Measurements from ENCODE around the gene IGSF8. TPM values are rescaled to one million over a fixed set of nuclear protein-coding genes. Genes with fewer than 3 reads are reported as not detected.

Gene IGSF8
- total RNA-seq, 1 donor from 2014 or later: 32.9 TPM

DNA sequence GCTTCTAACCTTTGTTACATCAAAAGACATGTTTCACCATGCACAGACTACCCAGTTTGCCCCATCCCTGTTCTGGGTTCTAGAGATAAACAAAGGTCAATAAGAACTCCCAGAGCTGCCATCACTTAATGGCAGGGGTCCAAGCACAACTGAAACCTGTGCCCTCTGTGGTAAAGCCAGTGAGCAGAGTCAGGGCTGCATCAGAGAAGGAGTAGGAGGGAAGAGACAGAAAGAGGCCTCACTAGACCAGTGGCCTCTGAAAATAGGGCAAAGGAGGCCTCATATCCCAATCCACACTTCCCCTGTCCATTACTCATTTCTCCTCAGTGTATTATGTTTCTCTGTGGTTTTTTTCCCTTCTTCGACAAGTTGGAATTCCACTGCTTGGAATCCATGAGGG, 27.3 kb upstream of the IGSF8 start:
- no peak for TF ChIP-seq CTCF (IDR thresholded peaks at IDR 0.05; ENCODE audit: insufficient read depth, low read length, poor library complexity, severe bottlenecking)
- Histone ChIP-seq H3K27me3 (ENCODE audit: control insufficient read depth, insufficient read depth, low read length) (peaks cover 7% of the 10 kb centered on the region), H3K36me3 (ENCODE audit: control insufficient read depth, insufficient read depth, low read length) (no peaks in the 10 kb centered on the region), H3K4me3 (ENCODE audit: low read depth, low read length) (no peak overlapping the region)
- no peak for DNase-seq (ENCODE audit: low read depth)

DNA sequence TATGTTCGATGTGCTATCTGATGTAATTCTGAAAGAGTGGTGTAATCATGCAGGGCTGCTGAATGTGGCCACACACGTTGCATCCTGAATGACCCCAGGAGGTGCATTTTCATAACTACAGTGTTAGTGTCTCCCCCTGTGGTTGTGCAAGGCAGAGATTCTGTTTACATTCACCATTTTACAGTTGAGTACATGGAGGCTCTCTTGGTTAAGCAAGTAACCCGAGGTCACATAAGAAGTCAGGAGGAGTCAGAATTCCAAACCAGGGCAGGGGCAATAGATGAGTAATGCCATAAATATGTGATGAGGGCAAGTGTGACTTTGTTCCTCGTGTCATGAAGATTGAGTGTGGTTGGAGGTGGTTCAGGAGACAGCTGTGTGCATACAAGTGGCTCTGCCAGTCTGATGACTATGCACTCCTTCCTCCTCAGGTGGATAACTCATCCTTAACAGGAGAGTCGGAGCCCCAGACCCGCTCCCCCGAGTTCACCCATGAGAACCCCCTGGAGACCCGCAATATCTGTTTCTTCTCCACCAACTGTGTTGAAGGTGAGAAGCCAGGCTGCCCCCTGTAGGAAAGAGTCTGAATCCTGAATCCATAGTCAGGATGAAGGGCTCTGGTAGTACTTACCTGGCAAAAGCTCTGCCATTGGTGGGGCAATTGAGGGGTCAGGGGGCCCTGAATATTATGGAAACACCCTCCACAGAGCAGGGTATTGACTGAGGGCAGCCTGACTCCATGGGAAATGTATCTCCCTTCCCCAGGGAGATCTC, 26.5 kb upstream of the IGSF8 start:
- DNase-seq (ENCODE audit: low read depth): peak; percentile 88
- no peak overlapping the region for H3K4me3 ChIP-seq (ENCODE audit: low read depth, low read length)
- no peaks in the 10 kb centered on the region for H3K27me3 ChIP-seq (ENCODE audit: control insufficient read depth, insufficient read depth, low read length)
- no peaks in the 10 kb centered on the region for H3K36me3 ChIP-seq (ENCODE audit: control insufficient read depth, insufficient read depth, low read length)
- TF ChIP-seq CTCF (IDR thresholded peaks at IDR 0.05; ENCODE audit: insufficient read depth, low read length, poor library complexity, severe bottlenecking): peak; percentile 29

DNA sequence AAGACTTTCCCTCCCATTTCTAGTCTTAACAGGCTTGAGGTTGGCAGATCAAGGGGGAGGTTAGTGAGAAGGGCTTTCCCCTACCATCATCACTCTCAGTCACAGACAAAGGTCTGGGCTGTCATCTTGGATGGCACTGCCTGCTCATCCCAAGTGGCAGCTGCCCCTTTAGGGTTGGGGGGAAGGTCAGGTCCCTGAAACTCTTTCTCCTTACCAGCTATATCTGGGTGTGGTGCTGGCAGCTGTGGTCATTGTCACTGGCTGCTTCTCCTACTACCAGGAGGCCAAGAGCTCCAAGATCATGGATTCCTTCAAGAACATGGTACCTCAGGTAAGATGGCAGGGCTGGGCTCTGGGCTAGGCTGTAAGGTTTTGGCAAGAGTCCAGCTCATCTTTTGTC, 25.3 kb upstream of the IGSF8 start:
- H3K36me3 ChIP-seq (ENCODE audit: control insufficient read depth, insufficient read depth, low read length): no peaks in the 10 kb centered on the region
- DNase-seq (ENCODE audit: low read depth): no peak
- no peaks in the 10 kb centered on the region for H3K27me3 ChIP-seq (ENCODE audit: control insufficient read depth, insufficient read depth, low read length)

GRCh38 chr1:160122978-160123495, 24.6 kb upstream of the IGSF8 start:
- no peaks in the 10 kb centered on the region for H3K36me3 ChIP-seq (ENCODE audit: control insufficient read depth, insufficient read depth, low read length)

More for the DNA sequence above, 25.3 kb upstream of the IGSF8 start:
- TF ChIP-seq CTCF (IDR thresholded peaks at IDR 0.05; ENCODE audit: insufficient read depth, low read length, poor library complexity, severe bottlenecking): no peak
- H3K4me3 ChIP-seq (ENCODE audit: low read depth, low read length): no peak overlapping the region

GRCh38 chr1:160121388-160121787, 23.0 kb upstream of the IGSF8 start:
- no peak for DNase-seq (ENCODE audit: low read depth)
- Histone ChIP-seq H3K27me3 (ENCODE audit: control insufficient read depth, insufficient read depth, low read length) (peaks cover 16% of the 10 kb centered on the region), H3K4me3 (ENCODE audit: low read depth, low read length) (no peak overlapping the region), H3K36me3 (ENCODE audit: control insufficient read depth, insufficient read depth, low read length) (no peaks in the 10 kb centered on the region)
- TF ChIP-seq CTCF (IDR thresholded peaks at IDR 0.05; ENCODE audit: insufficient read depth, low read length, poor library complexity, severe bottlenecking): no peak

More at GRCh38 chr1:160122978-160123495, 24.6 kb upstream of the IGSF8 start:
- Histone ChIP-seq H3K4me3 (ENCODE audit: low read depth, low read length) (no peak overlapping the region), H3K27me3 (ENCODE audit: control insufficient read depth, insufficient read depth, low read length) (peaks cover under 1% of the 10 kb centered on the region)
- no peak for DNase-seq (ENCODE audit: low read depth)
- TF ChIP-seq CTCF (IDR thresholded peaks at IDR 0.05; ENCODE audit: insufficient read depth, low read length, poor library complexity, severe bottlenecking): no peak
